Activated CD4-positive, alpha-beta T cell treated with anti-CD3 and anti-CD28 coated beads, Interleukin-2, amount 10 ng/mL, durations not matched to agents 24 days and 14 days (primary cell): ENCODE data around the gene SKOR1. TPM values are rescaled to one million over a fixed set of nuclear protein-coding genes. Genes with fewer than 3 reads are reported as not detected.

Source experiments
- DNase-seq: peaks from one replicate; pipeline ENCODE4 v3.0.0; 2022
- H3K27ac Mint-ChIP-seq: one replicate; pipeline ENCODE4 v1.8.0; 2022; ENCODE audit warnings: mild to moderate bottlenecking, mixed read lengths
- H3K27me3 Mint-ChIP-seq: one replicate; pipeline ENCODE4 v1.8.0; 2022; ENCODE audit warnings: mixed read lengths
- H3K36me3 Mint-ChIP-seq: one replicate; pipeline ENCODE4 v1.8.0; 2022; ENCODE audit warnings: low read depth, mild to moderate bottlenecking, mixed read lengths
- H3K4me1 Mint-ChIP-seq: one replicate; pipeline ENCODE4 v1.8.0; 2021; ENCODE audit warnings: mixed read lengths
- H3K4me3 Mint-ChIP-seq: one replicate; pipeline ENCODE4 v1.8.0; 2022; ENCODE audit warnings: mild to moderate bottlenecking, moderate library complexity, mixed read lengths
- H3K9me3 Mint-ChIP-seq: one replicate; pipeline ENCODE4 v1.8.0; 2021; ENCODE audit warnings: mixed read lengths
- intact Hi-C: fragments of 100-400 bp; cut with micrococcal nuclease; formaldehyde crosslinking; loops from one replicate; pipeline ENCODE4 v1.15.1; 2023
- total RNA-seq: library from RNA; stranded (reverse); gene quantifications from 2 replicates; pipeline ENCODE4 v1.2.3, GENCODE V29; 2022

SKOR1 gene
- total RNA-seq, 1 donor from 2014 or later, result 0.09 TPM

DNA sequence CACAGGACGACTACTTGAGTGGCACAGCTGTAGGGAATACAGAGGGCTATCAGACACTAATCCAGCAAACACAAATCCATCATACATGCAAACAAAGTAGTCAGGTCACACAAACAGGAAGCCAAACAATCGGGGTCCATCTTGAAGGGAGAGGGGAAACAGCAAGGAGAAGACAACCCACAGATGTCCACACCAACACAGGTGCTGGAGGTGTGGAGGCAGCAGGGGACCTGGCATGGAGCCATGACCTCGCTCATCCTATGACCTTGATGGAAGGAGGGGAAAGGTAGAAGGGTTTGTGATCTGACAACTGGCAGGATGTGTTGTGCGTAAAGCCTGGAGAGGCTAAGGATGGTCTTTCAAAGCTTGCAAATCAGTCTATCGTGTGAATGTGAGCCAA is 39.9 kb upstream of the SKOR1 start:
- Mint-ChIP-seq H3K4me1 (peaks cover 14% of the 10 kb centered on the region), H3K27ac (no peak overlapping the region), H3K27me3 (no peaks in the 10 kb centered on the region), H3K36me3 (peaks cover 3% of the 10 kb centered on the region), H3K4me3 (no peak overlapping the region), H3K9me3 (no peaks in the 10 kb centered on the region)
- DNase-seq, result no peak
- intact Hi-C loops, result no loop called here

DNA sequence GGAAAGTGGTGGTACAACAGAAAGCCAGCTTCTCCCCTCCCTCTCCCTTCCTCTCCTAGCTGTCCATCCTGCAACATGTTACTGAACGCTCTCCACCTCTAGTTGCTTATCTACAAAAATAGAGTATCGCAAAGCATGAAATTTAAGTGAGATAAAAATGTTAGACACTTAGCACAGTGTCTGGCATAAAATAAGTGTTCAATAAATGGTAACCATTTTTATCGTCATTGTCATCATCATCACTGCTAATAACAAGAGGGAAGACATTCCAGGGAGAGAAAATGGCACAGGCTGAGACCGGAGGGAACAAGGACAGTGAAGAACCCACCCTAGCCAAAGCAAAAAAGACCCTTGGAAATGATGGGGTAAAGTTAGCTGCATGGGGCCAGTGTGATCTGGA is 38.7 kb upstream of the SKOR1 start:
- H3K27me3 Mint-ChIP-seq, result no peaks in the 10 kb centered on the region
- peaks cover 14% of the 10 kb centered on the region for H3K4me1 Mint-ChIP-seq
- peaks cover 3% of the 10 kb centered on the region for H3K36me3 Mint-ChIP-seq
- H3K9me3 Mint-ChIP-seq, result no peaks in the 10 kb centered on the region
- intact Hi-C loops, result no loop called here
- no peak for DNase-seq
- H3K4me3 Mint-ChIP-seq, result no peak overlapping the region
- no peak overlapping the region for H3K27ac Mint-ChIP-seq

DNA sequence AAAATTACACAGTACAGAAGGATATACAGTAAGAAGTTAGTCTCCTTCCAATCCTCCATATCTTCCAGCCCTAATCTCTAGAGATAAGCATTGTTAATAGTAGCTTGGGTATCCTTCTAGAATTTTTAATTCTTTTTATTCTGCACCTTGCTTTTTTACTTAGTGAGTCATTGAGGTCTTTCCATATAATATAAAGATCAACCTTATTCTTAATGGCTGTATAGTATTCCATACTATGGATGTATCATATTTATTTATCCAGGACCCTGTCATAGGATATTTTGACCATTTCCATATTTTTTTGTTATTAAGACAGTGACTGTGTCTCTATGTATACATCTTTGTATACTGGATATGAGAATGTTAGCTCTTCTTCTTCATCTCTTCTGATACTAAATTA is 36.3 kb upstream of the SKOR1 start:
- no peak for DNase-seq
- Mint-ChIP-seq H3K9me3 (no peaks in the 10 kb centered on the region), H3K4me3 (no peak overlapping the region), H3K36me3 (no peaks in the 10 kb centered on the region), H3K27ac (no peak overlapping the region), H3K27me3 (no peaks in the 10 kb centered on the region), H3K4me1 (peaks cover 5% of the 10 kb centered on the region)
- intact Hi-C loops, result no loop called here

DNA sequence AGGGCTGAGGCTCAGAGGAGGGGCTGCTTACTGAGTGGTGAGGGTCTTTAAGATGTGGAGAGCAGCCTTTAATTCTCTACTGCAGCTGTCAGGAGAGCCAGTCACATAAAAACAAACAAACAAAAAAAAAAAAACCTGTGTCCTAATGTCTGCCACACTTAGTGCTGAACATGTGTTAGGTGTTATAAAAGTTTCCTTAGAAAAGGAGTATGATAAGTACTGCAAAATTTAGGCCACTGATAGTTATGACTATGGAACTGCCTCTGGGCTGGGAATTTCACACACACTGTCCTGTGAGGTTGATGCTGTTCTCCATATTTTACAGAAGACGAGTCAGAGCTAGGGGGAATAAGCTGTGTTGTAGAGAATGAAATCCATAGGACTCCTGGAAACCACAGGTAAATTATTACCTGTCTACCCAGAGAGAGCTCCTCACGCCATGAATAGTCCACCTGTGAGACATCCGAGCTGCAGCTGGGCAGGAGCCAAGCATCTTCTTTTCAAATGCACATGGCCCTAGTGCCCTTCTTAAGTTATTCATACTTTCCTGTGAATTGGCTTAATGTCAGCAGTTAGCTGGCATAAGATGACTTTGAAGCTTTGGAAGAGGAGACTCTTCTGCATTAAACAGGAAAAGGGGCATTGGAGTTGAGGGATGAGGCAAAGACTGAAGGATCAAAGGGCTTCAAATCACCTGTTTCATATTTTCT is 34.5 kb upstream of the SKOR1 start:
- H3K27ac Mint-ChIP-seq, result no peak overlapping the region
- H3K36me3 Mint-ChIP-seq, result peaks cover 10% of the 10 kb centered on the region
- no peak overlapping the region for H3K4me3 Mint-ChIP-seq
- intact Hi-C loops, result no loop called here
- DNase-seq, result no peak
- no peaks in the 10 kb centered on the region for H3K27me3 Mint-ChIP-seq
- no peaks in the 10 kb centered on the region for H3K4me1 Mint-ChIP-seq
- H3K9me3 Mint-ChIP-seq, result peaks cover 7% of the 10 kb centered on the region

DNA sequence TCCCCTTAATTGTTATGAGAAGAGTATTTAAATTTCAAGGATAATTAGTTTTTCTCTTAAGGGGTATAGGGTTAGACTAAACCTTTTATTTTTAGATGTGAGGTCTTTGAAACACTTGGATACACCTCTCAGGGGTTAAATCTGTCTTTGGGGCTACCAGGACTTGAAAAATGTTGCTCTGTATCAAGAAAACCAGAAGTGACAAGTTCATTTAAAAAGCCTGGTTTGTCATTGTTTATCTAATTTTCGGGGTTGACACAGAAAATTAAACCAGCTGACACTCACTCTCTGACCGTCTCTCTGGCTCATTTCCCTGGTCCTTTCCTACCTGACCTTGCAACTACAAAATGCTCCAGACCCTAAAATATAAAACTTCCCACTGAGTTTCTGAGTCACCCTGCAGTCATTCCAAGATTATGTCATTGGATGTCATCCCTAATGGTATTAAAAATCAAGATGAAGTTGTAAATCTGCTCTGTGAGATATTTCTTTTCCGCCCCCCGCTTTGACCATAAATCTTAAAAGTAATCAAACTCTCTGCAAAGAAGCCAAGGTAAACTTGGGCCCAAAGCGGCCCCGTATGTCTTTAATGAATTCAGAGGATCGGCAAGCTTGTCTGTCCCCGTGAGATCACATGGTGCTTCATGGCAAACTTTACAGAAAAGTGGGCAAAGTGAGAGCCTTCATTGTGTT is 32.9 kb upstream of the SKOR1 start:
- intact Hi-C loops, result no loop called here
- Mint-ChIP-seq H3K36me3 (peaks cover 12% of the 10 kb centered on the region), H3K4me3 (no peak overlapping the region), H3K27ac (no peak overlapping the region), H3K4me1 (peaks cover 2% of the 10 kb centered on the region), H3K9me3 (peaks cover 7% of the 10 kb centered on the region), H3K27me3 (no peaks in the 10 kb centered on the region)
- DNase-seq, result no peak

DNA sequence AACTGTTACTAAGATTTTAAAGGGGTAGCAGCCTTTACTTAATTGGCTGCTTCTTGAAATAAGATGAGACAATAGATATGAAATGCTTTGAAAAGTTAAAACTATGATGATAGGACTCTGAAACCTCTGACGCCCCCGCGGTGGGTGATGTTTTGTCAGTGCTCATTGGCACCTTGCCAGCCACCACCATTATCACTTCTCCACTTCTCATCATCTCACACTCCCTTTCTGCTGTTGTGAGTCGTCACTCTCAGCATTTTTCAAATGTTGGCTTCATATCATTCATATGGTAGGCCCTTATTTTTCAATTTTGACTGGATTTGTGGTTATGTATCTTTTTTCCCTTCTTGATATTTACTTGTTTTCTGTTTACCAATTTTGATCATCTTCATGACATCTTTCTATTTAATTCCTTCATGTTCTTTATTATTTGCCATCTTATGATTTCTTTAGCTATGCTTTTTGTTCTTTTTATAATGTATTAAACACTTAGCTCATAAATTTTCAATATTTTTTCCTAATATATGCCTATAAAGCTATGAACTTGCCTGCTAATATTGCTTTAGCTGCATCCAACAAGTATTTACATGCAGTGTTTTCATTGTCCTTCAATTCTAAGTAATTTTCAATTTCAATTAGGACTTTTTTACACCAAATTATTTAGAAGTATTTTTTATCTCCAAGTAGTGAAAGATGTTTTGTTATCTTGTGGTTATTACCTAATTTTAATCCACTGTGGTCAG is 30.3 kb upstream of the SKOR1 start:
- H3K4me1 Mint-ChIP-seq, result peaks cover 2% of the 10 kb centered on the region
- H3K27ac Mint-ChIP-seq, result no peak overlapping the region
- no peak overlapping the region for H3K4me3 Mint-ChIP-seq
- intact Hi-C loops, result no loop called here
- H3K36me3 Mint-ChIP-seq, result peaks cover 16% of the 10 kb centered on the region
- no peak for DNase-seq
- H3K9me3 Mint-ChIP-seq, result peaks cover 7% of the 10 kb centered on the region
- no peaks in the 10 kb centered on the region for H3K27me3 Mint-ChIP-seq

DNA sequence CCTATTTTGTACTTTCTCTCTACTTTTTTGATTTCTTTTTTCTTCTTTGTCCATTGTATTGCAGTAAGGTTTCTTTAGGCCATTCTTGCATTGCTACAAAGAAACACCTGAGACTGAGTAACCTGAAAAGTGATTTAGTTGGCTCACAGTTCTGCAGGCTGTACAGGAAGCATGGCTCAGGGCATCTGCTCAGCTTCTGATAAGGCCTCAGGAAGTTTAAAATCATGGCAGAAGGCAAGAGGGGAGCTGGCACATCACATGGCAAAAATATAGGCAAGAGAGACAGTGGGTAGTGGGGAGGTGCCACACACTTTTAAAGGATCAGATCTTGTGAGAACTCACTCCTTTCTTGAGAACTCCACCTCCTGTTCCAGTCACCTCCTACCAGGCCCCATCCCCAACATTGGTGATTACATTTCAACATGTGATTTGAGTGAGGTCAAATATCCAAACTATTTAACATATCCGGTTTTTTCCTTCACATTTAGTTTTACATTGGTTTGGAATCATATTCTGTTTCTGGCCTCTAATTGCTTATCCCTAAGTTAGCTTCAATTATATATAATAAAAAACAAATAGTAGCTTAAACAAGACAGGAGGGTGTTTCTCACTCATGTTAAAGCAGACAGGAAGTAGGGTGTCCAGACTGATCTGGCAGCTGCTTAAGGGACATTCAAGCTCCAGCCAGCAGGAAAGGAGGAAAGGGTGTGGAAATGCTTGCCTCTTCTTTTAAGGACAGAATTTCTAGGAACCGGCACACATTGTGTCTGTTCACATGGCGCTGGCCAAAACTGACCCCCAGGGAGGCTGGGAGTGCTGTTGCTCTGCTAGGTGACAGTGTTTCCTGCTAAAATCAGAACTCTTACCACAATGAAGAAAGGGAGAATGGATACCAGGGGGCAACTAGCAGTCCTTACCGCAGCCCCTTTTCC is 28.8 kb upstream of the SKOR1 start:
- Mint-ChIP-seq H3K36me3 (peaks cover 16% of the 10 kb centered on the region), H3K4me3 (no peak overlapping the region), H3K4me1 (peaks cover 2% of the 10 kb centered on the region), H3K27ac (no peak overlapping the region), H3K9me3 (peaks cover 7% of the 10 kb centered on the region), H3K27me3 (no peaks in the 10 kb centered on the region)
- no peak for DNase-seq
- intact Hi-C loops, result no loop called here

DNA sequence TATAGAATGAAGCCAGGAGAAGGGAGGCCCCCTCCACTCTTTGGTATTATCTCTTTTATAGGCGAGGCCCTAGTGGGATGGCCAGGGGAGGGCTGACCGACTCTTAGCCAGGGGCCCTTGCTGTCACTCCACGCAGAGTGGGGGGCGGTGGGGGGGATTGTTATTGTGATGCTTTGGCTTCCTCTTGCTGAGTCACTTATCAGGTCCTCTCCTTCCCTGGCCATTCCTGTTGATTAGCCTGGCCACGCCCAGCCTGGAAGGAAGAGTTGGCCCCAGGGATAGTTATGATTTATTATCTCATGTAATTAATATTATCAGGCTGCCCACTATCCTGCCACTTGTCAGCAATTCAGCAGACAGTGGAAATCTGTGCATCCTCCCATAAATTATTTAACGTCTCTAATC is 25.5 kb upstream of the SKOR1 start:
- Mint-ChIP-seq H3K4me3 (no peak overlapping the region), H3K27me3 (no peaks in the 10 kb centered on the region), H3K4me1 (peaks cover 2% of the 10 kb centered on the region), H3K27ac (no peak overlapping the region), H3K9me3 (peaks cover 2% of the 10 kb centered on the region), H3K36me3 (peaks cover 11% of the 10 kb centered on the region)
- intact Hi-C loops, result no loop called here
- no peak for DNase-seq

DNA sequence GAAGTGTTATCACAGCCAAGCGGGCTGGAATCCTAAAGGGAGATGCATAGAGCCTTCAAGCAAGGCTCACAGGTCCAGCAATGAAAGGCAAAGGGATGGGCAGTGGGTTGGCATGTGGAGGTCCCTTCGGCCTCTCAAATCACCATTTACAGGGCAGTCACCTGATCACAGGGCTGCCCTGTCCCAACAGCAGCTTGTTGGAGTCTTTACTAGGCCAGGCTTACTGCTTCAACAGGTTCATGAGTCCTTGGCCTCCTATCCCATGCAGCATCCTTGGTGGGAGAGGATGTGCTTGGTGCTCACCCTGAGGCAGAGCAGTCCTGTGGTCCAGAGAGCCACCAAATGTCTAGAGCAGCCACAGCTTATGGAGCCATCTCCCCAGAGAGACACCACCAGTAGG is 24.2 kb upstream of the SKOR1 start:
- no peak for DNase-seq
- Mint-ChIP-seq H3K4me3 (no peak overlapping the region), H3K27me3 (no peaks in the 10 kb centered on the region), H3K9me3 (no peaks in the 10 kb centered on the region), H3K4me1 (peaks cover 1% of the 10 kb centered on the region), H3K36me3 (peaks cover 5% of the 10 kb centered on the region), H3K27ac (no peak overlapping the region)
- intact Hi-C loops, result no loop called here

DNA sequence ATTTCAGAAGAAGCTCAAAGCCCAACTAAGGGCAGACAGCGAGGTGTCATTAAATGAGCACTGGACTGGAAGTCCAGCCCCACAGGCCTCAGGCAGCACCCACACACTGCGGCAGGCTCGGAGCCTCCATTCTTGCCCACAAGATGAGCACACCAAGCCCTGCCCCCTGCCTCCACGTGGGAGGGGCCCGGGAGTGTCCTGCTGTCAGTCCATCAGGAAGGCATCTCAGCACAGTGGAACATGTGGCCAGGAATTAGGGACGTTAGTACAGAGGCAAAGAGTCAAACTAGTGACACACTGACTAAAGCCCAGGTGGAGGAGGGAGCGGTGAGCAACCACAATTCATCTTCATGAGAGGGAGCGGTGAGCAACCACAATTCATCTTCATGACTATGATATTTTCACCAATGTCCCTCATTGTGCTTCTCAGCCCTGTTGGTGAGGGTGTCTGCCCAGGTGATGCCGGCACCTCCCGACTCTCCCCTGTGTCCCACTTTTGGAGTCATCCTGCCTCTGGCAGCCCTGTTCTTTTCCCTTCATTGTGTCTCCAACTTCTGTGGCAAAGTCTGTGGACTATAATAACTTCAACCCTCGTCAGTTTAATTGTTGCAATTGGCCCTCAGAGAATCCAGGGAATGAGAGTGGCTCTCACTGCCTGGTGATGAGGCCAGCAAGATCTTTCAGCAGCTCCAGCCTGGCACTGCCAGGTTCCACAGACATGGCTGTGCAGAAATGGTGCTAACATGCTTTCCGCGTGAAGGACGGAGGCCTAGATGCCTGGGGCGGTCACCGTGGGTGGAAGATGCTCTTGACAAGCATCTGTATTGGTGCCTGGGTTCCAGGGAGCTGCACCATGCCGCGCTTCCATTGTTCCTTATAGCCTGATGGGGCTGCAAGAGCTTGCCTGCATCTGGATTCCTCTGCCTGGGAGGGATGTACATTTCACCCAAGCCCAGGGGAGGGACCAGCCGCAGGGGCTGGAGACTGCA is 23.1 kb upstream of the SKOR1 start:
- Mint-ChIP-seq H3K27ac (no peak overlapping the region), H3K4me3 (no peak overlapping the region), H3K9me3 (no peaks in the 10 kb centered on the region), H3K4me1 (no peaks in the 10 kb centered on the region), H3K27me3 (no peaks in the 10 kb centered on the region), H3K36me3 (peaks cover 4% of the 10 kb centered on the region)
- intact Hi-C loops, result no loop called here
- no peak for DNase-seq

DNA sequence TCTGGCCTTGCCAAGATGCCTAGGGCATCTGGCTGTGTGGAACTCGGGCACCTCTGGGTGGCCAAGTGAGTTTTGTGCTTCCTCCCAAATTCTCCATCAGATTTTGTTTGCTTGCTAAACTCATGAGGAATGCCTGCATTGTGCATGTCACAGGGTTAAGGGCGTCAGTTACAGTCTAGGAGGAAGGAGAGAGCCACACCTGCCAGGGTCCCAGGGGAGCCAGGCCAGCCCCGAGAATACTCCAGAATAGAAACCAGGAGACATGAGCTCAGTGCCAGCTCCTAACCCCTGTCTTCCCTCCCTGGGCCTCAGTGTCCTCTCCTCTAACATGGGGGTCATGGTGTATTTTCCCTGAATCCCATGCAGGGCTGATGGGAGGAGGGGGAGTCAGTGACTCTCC is 22.0 kb upstream of the SKOR1 start:
- intact Hi-C loops, result no loop called here
- Mint-ChIP-seq H3K27me3 (no peaks in the 10 kb centered on the region), H3K36me3 (no peaks in the 10 kb centered on the region), H3K4me3 (no peak overlapping the region), H3K27ac (no peak overlapping the region), H3K9me3 (no peaks in the 10 kb centered on the region), H3K4me1 (no peaks in the 10 kb centered on the region)
- DNase-seq, result no peak

DNA sequence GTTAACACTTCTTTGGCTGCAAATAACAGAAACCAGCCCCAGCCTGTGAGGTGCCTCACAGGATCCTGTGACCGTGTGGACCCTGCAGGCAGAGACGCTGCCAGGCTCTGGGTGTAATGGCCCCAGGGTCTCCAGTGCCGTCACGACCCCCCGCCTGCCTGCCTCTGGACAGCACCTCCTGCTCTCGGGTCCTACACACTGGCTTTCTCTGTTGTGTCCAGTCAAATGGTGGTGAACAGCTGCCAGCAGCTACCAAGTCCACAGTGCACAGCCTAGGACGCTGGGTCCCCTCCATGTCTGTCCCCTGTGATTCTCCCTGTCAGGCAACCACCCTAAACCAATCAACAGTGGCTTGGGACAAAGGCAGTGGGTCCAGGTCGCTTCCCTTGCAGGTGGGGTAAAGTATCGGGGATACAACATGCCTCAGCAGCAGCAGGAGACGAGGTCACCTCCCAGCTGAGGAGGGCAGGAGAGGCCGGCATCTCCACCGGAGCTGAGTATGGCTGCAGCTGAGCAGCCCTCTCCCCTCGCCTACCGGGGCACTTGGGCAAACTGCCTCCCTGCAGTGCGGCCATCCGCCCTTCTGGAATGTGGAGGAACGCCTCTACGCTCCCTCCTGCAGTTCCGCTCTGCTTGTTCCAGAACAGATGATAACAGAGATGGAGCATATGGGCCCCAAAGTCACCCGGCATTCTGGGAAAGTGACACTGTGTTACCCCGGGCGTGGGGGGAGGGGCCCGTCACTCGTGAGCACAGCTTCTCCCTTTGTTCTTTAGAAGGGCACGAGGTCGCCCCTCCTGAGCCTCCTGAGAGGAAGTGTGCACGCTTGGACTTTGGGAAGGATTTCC is 21.1 kb upstream of the SKOR1 start:
- no peak for DNase-seq
- intact Hi-C loops, result no loop called here
- Mint-ChIP-seq H3K4me3 (no peak overlapping the region), H3K4me1 (no peaks in the 10 kb centered on the region), H3K27ac (no peak overlapping the region), H3K27me3 (no peaks in the 10 kb centered on the region), H3K9me3 (no peaks in the 10 kb centered on the region), H3K36me3 (no peaks in the 10 kb centered on the region)
